Measurements from ENCODE around the gene OR2K2. TPM values are rescaled to one million over a fixed set of nuclear protein-coding genes. Genes with fewer than 3 reads are reported as not detected.
A peak's percentile ranks its signal among the peaks of the same experiment; 100 is the strongest.
"Not testable (repeated sequence)": the region's sequence is repeated elsewhere in the genome, so short reads cannot be mapped to it uniquely, and the experiment has no call there.

OR2K2 gene
- total RNA-seq, 6 experiments from 2014 or later: not detected

GRCh38 chr9:111301195-111301594, 28.8 kb downstream of the OR2K2 start:
- peaks cover 48% of the 10 kb centered on the region for H3K4me1 Mint-ChIP-seq (ENCODE audit: low read depth)

GRCh38 chr9:111300140-111300735, 29.8 kb downstream of the OR2K2 start:
- H3K9me3 Mint-ChIP-seq: peaks cover 5% of the 10 kb centered on the region
- H3K36me3 Mint-ChIP-seq (ENCODE audit: low read depth): peaks cover 5% of the 10 kb centered on the region
- no peak; the same call in 1 of the 2 replicates for TF ChIP-seq CTCF (IDR thresholded peaks at IDR 0.05)
- peaks cover 48% of the 10 kb centered on the region for H3K4me1 Mint-ChIP-seq (ENCODE audit: low read depth)
- H3K4me3 Mint-ChIP-seq: no peak overlapping the region
- no peaks in the 10 kb centered on the region for H3K27me3 Mint-ChIP-seq (ENCODE audit: insufficient read depth)
- no peak overlapping the region for H3K27ac Mint-ChIP-seq
- DNase-seq: no peak

More at GRCh38 chr9:111301195-111301594, 28.8 kb downstream of the OR2K2 start:
- Mint-ChIP-seq H3K36me3 (ENCODE audit: low read depth) (peaks cover 5% of the 10 kb centered on the region), H3K4me3 (no peak overlapping the region), H3K9me3 (peaks cover 5% of the 10 kb centered on the region), H3K27me3 (ENCODE audit: insufficient read depth) (no peaks in the 10 kb centered on the region), H3K27ac (no peak overlapping the region)
- DNase-seq: peak; percentile 45
- no peak for TF ChIP-seq CTCF (IDR thresholded peaks at IDR 0.05)

GRCh38 chr9:111299599-111299966, 30.4 kb downstream of the OR2K2 start:
- not testable (repeated sequence) for DNase-seq; H3K9me3 Mint-ChIP-seq; H3K36me3 Mint-ChIP-seq (ENCODE audit: low read depth); H3K27me3 Mint-ChIP-seq (ENCODE audit: insufficient read depth)
- peak; percentile 56 for TF ChIP-seq CTCF (IDR thresholded peaks at IDR 0.05)
- Mint-ChIP-seq H3K4me3 (peak overlapping the region; percentile 72; the same call in 1 of the 2 replicates), H3K4me1 (ENCODE audit: low read depth) (peaks cover 48% of the 10 kb centered on the region), H3K27ac (peak overlapping the region; percentile 87; the same call in 1 of the 2 replicates)

- H3K27me3 Mint-ChIP-seq (ENCODE audit: insufficient read depth): no peaks in the 10 kb centered on the region
- DNase-seq: peak; percentile 64
- H3K9me3 Mint-ChIP-seq: peaks cover 5% of the 10 kb centered on the region
- peak; percentile 95 for TF ChIP-seq CTCF (IDR thresholded peaks at IDR 0.05)
- peak overlapping the region; percentile 72; the same call in 1 of the 2 replicates for H3K4me3 Mint-ChIP-seq
- peaks cover 5% of the 10 kb centered on the region for H3K36me3 Mint-ChIP-seq (ENCODE audit: low read depth)
- peak overlapping the region; percentile 87 for H3K27ac Mint-ChIP-seq
- peaks cover 48% of the 10 kb centered on the region for H3K4me1 Mint-ChIP-seq (ENCODE audit: low read depth)
Measured at GRCh38 chr9:111298731-111299598, 31.1 kb downstream of the OR2K2 start.

GRCh38 chr9:111298111-111298510, 31.9 kb downstream of the OR2K2 start:
- TF ChIP-seq CTCF (IDR thresholded peaks at IDR 0.05): no peak
- no peak for DNase-seq
- peaks cover 48% of the 10 kb centered on the region for H3K4me1 Mint-ChIP-seq (ENCODE audit: low read depth)
- peaks cover 5% of the 10 kb centered on the region for H3K36me3 Mint-ChIP-seq (ENCODE audit: low read depth)
- peaks cover 5% of the 10 kb centered on the region for H3K9me3 Mint-ChIP-seq
- no peak overlapping the region for H3K4me3 Mint-ChIP-seq
- H3K27ac Mint-ChIP-seq: peak overlapping the region; percentile 87; the same call in 1 of the 2 replicates
- H3K27me3 Mint-ChIP-seq (ENCODE audit: insufficient read depth): no peaks in the 10 kb centered on the region
